Fibroblast of lung (primary cell): ENCODE data around the gene USP6.
"Not testable (repeated sequence)": the region's sequence is repeated elsewhere in the genome, so short reads cannot be mapped to it uniquely, and the experiment has no call there.

Experiments
- CTCF ChIP-seq, 2 donors: IDR thresholded peaks in 1 of 2; conservative IDR thresholded peaks in 1 of 2; 1 replicate in 1 of 2; 2 replicates in 1 of 2; pipeline ENCODE4 v1.5.1; 2011 to 2012; ENCODE audit warnings: low read length in 2 of 2, control low read depth in 1 of 2, inconsistent platforms in 1 of 2, low read depth in 1 of 2, mild to moderate bottlenecking in 1 of 2
- EZH2 ChIP-seq: IDR thresholded peaks from 2 replicates; pipeline ENCODE4 v1.5.1; 2012; ENCODE audit warnings: low read length, control low read depth, mild to moderate bottlenecking; ENCODE audit errors: missing control alignments

DNA sequence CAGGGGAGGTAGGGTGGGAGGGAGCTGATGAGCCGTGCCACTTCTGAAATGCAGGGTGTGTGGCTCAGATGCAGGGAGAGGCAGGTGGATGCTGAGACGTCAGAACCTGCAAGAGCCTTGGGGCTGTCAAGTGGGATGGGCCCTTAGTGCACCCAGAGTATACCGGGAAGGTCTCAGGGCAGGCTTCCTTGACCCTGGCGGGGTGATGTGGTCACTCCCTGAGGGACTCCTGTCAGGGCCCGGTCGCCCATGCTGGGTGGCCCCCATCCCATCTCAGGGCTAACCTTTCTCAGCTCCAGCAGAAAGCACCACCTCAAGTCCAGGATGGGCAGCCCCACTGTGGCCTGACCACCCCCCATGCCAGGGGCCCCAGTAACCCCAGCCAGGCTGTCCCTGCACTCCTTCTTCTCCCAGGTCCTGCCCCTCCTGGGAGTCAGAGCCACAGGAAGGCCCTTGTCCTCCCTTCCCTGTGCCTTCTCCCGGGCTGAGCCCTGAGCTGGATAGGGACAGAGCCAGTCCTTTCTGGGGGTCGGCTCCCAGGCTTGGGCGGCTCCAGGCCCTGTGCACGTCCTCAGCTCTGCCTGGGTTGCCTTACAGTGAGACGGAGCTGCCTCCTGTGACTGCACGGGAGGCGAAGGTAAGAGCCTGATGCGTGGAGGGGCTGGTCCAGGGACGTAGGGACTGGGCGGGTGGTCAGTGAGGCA is 16.1 kb downstream of the USP6 start:
- not testable (repeated sequence) for TF ChIP-seq CTCF (conservative IDR thresholded peaks at IDR 0.05 in 1 of 2, IDR thresholded peaks at IDR 0.05 in 1 of 2; ENCODE audit: low read depth in 1 of 2, low read length in 2 of 2); EZH2
